GM21423 (cell line): Measurements from ENCODE around the gene TTC6.

Source experiments
- ATAC-seq: cut with Tn5 transposase; IDR thresholded peaks from one replicate; pipeline ENCODE4 v1.9.1; 2021; ENCODE audit warnings: mild to moderate bottlenecking, moderate library complexity; ENCODE audit not compliant: unreplicated experiment

Gene TTC6

DNA sequence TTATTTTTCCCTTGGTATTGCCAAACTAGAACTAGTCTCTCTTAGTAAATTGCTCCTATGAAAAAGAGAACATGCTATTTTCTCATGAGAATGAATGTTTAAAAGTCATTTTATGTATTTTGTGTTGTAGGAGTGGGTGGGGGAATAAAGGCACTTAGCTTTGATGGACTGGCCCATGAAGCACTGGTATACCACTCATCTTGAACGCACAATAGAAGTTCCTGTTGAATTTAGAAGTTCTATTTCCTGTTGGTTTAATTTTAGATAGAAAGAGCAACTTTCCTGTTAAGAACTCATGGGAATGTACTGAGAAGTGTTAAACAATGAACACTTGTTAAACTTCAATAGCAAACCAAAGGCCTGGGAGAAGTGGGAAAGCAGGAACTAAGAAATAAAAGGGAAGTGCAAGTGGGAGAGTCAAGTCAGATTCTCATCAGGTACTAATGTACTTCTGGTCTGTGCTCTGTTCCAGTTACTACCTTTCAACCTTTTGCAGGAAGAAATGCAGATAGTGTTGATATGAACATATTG is 23.1 kb downstream of the TTC6 start:
- no peak for ATAC-seq

GRCh38 chr14:37620856-37621255 is 25.4 kb downstream of the TTC6 start:
- ATAC-seq = no peak

DNA sequence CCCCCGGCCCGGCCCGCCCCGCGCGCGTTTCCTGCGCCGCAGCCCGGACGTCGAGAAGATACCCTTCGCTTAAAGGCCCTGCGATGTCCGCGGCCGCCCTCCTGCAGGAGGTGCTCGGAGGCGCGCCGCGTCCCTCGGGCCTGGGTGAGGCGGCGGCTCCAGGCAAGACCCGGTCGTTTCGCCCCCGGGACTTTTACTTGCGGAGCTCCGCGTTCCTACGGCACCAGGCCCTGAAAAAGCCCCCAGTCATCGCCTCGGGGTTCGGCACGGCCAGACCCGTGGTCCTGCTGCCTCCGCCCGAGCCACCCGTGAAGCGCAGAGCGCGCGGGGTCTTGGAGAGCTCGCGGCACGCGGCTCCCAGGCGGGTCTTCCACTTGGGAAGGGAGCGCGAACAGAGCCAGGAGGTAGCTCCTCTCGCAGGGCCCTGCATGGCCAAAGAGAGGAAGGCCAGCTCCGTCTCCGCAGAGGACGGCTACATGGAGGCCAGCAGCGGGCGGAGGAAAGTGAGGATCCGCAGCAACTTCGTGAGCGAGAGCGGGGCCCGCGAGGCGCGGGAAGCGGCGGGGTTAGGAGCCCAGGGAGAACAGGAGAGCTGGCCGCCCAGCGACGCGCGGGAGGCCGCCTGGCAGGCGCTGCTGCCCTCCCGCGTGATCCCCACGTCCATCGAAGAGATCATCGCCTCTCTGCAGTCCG is 26.9 kb downstream of the TTC6 start:
- no peak for ATAC-seq

GRCh38 chr14:37623426-37623951 is 28.1 kb downstream of the TTC6 start:
- ATAC-seq = no peak

- ATAC-seq = no peak
Measured at GRCh38 chr14:37623971-37624370, 28.5 kb downstream of the TTC6 start.

DNA sequence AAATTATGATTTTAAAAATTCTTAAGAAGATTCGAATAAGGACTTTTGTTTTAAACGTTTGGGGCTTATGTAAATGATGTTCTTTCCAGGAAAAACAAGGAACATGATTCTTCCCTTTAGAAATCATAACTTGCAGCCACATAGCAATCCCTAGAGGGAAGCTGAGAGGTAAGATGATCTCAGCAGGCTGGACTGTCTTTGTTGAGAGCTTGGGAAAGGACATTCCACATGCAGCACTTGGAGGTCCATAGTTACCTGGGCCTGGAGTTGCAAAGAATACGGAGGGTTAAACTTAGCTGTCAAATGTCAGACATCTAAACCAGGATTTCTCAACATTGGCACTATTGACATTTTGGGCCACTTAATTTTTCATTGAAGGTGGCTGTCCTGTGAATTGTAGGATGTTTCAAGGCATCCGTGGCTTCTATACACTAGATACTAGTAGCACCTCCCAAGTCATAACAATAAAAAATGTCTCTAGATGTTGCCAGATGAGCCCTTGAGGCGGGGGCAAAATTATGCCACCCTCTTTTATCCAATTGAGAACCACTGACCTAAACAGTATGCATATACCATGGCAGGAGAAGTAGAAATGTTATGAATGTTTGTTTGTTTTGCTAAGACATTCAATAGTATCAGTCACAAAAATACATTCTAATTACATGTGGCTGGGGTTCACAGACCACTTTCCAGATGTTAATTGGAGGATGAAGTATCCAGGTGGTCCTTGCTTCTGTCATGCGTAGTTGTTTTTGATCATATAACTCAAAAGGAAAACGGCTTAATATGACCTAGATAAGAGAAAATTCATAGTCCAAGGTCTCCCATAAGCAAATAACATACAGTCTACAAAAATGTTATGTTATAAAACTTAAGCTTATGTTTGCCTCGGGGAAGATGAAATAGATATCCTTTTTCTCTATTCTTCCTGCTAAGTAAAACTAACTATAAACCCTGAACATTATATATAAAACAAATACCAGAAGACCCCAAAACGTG is 30.5 kb downstream of the TTC6 start:
- ATAC-seq = no peak

GRCh38 chr14:37637341-37637740 is 41.9 kb downstream of the TTC6 start:
- ATAC-seq = no peak

DNA sequence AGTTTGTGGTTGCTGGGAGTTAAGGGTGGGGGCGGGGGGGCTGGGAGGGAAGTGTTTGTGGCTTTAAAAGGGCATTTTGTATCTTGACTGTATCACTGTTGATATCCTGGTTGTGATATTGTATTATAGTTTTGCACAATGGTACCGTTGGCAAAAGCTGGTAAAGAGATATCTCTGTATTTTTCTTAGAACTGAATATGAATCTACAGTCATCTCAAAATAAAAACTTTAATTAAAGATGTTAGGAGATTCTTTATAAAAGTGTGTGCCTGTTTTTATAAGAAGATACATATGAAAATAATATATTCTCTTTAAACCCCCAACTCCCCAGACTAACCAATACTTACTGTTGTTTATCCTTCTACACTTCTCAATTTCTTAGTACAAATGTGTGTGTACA is 43.2 kb downstream of the TTC6 start:
- ATAC-seq = no peak

GRCh38 chr14:37641117-37641516 is 45.7 kb downstream of the TTC6 start:
- ATAC-seq = no peak

DNA sequence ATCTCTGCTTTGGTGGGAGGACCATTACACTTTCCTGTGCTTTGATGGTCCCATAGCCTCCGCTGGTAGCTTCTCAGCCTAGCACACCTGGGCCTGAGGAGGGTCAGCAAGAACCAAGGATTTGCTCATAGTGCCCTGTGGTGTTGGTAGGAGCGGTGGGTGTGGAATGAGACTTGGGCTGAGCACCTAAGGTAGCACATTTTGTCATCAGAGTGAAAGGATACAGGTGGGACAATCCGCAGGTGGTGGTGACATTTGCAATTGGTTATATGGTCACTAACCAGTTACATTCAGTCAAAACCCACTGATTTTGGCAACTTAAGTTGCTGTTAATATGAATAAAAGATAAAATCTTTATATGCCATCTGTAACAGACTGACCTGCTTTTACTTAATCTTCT is 46.7 kb downstream of the TTC6 start:
- ATAC-seq = no peak

DNA sequence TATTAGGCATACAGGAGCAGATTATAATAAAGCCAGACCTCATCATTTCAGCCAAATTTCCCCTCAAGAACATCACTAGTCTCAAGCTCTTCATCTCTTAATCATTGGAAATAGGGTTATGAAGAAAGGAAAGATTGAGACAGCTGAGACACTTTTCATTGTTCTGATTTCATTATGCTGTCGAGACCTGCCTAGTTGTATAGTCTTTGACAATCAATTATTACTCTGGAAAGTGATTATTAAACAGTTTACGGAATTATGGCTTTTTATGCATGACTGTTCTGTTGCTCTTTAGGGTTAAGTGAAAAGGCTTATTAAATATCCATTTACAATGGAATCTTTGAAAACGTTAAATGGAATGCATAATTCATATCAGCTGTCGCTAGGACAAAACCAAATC is 48.3 kb downstream of the TTC6 start:
- no peak for ATAC-seq
